Measurements from ENCODE around the gene DHRS3. TPM values are rescaled to one million over a fixed set of nuclear protein-coding genes. Genes with fewer than 3 reads are reported as not detected.
"Not testable (repeated sequence)": the region's sequence is repeated elsewhere in the genome, so short reads cannot be mapped to it uniquely, and the experiment has no call there.

Gene DHRS3
- polyA plus RNA-seq (ENCODE audit: insufficient read length in 4 of 4) = 10 to 100 TPM; 68.0 to 91.1 (median 79.2) TPM

GRCh38 chr1:12617901-12618660, at the start of gene DHRS3:
Gene DHRS3, minus strand, starts transcription at chr1:12618210. Its CDS starts 862 bp downstream, at chr1:12617348.
- no peak for DNase-seq (ENCODE audit: low read depth in 4 of 4, low spot score in 3 of 4)

- DNase-seq (ENCODE audit: low read depth in 4 of 4, low spot score in 3 of 4) = no peak
Observed at GRCh38 chr1:12666141-12666735, 48.2 kb upstream of the DHRS3 start.

GRCh38 chr1:12665511-12665910, 47.5 kb upstream of the DHRS3 start:
- no peak for DNase-seq (ENCODE audit: low read depth in 4 of 4, low spot score in 3 of 4)

GRCh38 chr1:12662556-12662955, 44.5 kb upstream of the DHRS3 start:
- DNase-seq (ENCODE audit: low read depth in 4 of 4, low spot score in 3 of 4) = no peak

GRCh38 chr1:12661606-12662219, 43.7 kb upstream of the DHRS3 start:
- no peak for DNase-seq (ENCODE audit: low read depth in 4 of 4, low spot score in 3 of 4)

- DNase-seq (ENCODE audit: low read depth in 4 of 4, low spot score in 3 of 4) = peak; percentile 66 to 79 (median 76)
Observed at GRCh38 chr1:12658531-12659453, 40.8 kb upstream of the DHRS3 start.

- DNase-seq (ENCODE audit: low read depth in 4 of 4, low spot score in 3 of 4) = not testable (repeated sequence)
Observed at GRCh38 chr1:12657885-12658512, 40.0 kb upstream of the DHRS3 start.

- DNase-seq (ENCODE audit: low read depth in 4 of 4, low spot score in 3 of 4) = no peak
Observed at GRCh38 chr1:12657060-12657884, 39.3 kb upstream of the DHRS3 start.

- no peak for DNase-seq (ENCODE audit: low read depth in 4 of 4, low spot score in 3 of 4)
Observed at GRCh38 chr1:12656575-12656974, 38.6 kb upstream of the DHRS3 start.

GRCh38 chr1:12654657-12655056, 36.6 kb upstream of the DHRS3 start:
- no peak for DNase-seq (ENCODE audit: low read depth in 4 of 4, low spot score in 3 of 4)

GRCh38 chr1:12654004-12654567, 36.1 kb upstream of the DHRS3 start:
- peak in 1 of 4 donors; percentile 12 for DNase-seq (ENCODE audit: low read depth in 4 of 4, low spot score in 3 of 4)

GRCh38 chr1:12649971-12650421, 32.0 kb upstream of the DHRS3 start:
- DNase-seq (ENCODE audit: low read depth in 4 of 4, low spot score in 3 of 4) = peak; percentile 52 to 69 (median 62)

GRCh38 chr1:12648741-12649140, 30.7 kb upstream of the DHRS3 start:
- no peak for DNase-seq (ENCODE audit: low read depth in 4 of 4, low spot score in 3 of 4)

GRCh38 chr1:12645401-12645800, 27.4 kb upstream of the DHRS3 start:
- not testable (repeated sequence) for DNase-seq (ENCODE audit: low read depth in 4 of 4, low spot score in 3 of 4)

GRCh38 chr1:12644829-12645228, 26.8 kb upstream of the DHRS3 start:
- DNase-seq (ENCODE audit: low read depth in 4 of 4, low spot score in 3 of 4) = no peak

GRCh38 chr1:12644237-12644636, 26.2 kb upstream of the DHRS3 start:
- no peak for DNase-seq (ENCODE audit: low read depth in 4 of 4, low spot score in 3 of 4)

GRCh38 chr1:12643785-12644184, 25.8 kb upstream of the DHRS3 start, which contains the start of gene AADACL4:
Gene AADACL4, plus strand, starts transcription at chr1:12644085. Its CDS starts 462 bp downstream, at chr1:12644547.
- DNase-seq (ENCODE audit: low read depth in 4 of 4, low spot score in 3 of 4) = no peak

GRCh38 chr1:12643079-12643478, 25.1 kb upstream of the DHRS3 start:
- DNase-seq (ENCODE audit: low read depth in 4 of 4, low spot score in 3 of 4) = no peak

- DNase-seq (ENCODE audit: low read depth in 4 of 4, low spot score in 3 of 4) = no peak
Observed at GRCh38 chr1:12640958-12641272, 22.9 kb upstream of the DHRS3 start.

All from right renal pelvis (tissue), 4 donors.